Peyer's patch (tissue), 4 donors: ENCODE results near the gene EPHB2.

ENCODE experiments used
- CTCF ChIP-seq, 6 experiments: fragments of 450-650 bp in 4 of 6; fragments of 200-600 bp in 2 of 6; sonication (generic) in 1 of 6; IDR thresholded peaks; one replicate each; pipeline ENCODE4 v1.5.1; 2017 to 2019; ENCODE audit warnings: antibody characterized with exemption in 6 of 6, mild to moderate bottlenecking in 3 of 6, moderate library complexity in 1 of 6
- POLR2A ChIP-seq, 2 donors: fragments of 450-650 bp; IDR thresholded peaks; one replicate each; pipeline ENCODE4 v1.5.1; 2017; ENCODE audit warnings: antibody characterized with exemption in 2 of 2, mild to moderate bottlenecking in 2 of 2, moderate library complexity in 2 of 2

DNA sequence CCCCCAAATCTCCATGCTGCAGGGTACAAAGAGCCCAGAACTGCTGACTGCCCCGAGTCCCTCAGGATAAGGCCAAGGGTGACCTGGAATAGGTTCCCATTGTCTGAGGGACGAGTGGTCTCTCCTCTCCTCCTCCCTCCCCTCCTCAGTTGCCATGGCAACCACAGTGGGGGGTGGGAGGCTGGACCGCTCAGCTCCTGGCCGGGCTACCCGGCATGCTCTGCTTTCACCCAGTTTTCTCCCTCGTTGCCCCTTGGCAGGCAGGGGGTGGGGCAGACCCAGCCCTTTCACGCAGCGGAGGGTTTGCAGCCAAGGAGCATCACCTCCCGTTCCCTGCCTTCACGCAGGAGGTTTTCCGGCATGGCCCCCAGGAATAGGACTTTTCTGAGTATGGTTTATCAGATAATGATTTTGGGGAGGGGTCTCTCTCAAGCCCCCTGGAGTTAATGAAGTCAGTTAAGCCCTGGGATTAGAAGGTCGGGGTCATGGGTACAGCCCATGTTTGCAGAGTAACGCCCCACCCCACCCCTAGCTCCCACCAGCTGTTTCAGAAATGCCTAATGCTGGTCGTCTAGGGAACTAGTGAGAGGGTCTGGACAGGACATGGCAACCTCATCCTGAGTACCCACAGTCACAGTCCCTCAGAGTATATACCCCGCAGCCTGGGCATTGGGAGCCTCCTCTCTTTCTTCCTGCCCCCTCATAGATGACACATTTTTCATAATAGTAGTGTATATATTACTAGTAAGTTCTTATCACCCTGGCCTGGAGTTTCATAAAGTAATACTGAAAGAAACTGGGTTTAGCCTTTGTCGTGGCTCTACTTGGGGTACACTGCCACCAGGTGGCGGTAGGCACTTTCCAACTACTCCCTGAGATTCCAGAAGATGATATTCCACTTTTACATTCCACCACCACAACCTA is 36.9 kb upstream of the EPHB2 start:
- TF ChIP-seq CTCF (IDR thresholded peaks at IDR 0.05) (peak in 4 of 6 experiments; percentile 53 to 86 (median 82)), POLR2A (IDR thresholded peaks at IDR 0.05) (no peak)
